Measurements from ENCODE around the gene MARK4. TPM values are rescaled to one million over a fixed set of nuclear protein-coding genes. Genes with fewer than 3 reads are reported as not detected.

MARK4 gene
- total and polyA plus RNA-seq, 8 donors: 8.8 to 120 (median 18.4) TPM

DNA sequence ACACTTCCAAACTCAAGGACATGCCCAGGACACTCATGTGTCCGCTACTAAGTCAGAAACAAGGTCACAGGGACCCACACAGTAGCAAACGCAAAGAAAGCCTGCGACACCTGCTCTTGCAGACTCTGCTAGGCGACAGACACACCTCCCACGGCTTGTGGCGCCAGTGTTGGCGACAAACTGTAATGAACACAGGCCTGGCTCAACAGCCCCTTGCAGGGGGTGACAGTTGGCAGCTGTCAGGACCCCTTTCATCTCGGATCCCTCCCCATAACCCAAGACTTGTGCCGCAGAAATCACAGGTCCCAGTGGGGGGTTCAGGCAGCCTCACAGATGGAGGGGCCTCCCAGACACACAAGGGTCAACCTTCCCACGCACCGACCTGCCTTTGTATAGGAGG is 71.2 kb downstream of the MARK4 start:
- H3K36me3 ChIP-seq: no peaks in the 10 kb centered on the region
- peaks cover 9 to 28% (median 20%) of the 10 kb centered on the region in 4 donors for H3K4me1 ChIP-seq
- peak overlapping the region in 3 of 5 donors; percentile 40 to 68 (median 52) for H3K27ac ChIP-seq
- intact Hi-C loops (cut with DNase I; ENCODE audit: low total_unique reads): no loop called here
- 37 to 49% (median 38%) methylated on average over 9 to 11 of the region's 11 CpGs for WGBS, 5 donors
- TF ChIP-seq, protein P1, sequence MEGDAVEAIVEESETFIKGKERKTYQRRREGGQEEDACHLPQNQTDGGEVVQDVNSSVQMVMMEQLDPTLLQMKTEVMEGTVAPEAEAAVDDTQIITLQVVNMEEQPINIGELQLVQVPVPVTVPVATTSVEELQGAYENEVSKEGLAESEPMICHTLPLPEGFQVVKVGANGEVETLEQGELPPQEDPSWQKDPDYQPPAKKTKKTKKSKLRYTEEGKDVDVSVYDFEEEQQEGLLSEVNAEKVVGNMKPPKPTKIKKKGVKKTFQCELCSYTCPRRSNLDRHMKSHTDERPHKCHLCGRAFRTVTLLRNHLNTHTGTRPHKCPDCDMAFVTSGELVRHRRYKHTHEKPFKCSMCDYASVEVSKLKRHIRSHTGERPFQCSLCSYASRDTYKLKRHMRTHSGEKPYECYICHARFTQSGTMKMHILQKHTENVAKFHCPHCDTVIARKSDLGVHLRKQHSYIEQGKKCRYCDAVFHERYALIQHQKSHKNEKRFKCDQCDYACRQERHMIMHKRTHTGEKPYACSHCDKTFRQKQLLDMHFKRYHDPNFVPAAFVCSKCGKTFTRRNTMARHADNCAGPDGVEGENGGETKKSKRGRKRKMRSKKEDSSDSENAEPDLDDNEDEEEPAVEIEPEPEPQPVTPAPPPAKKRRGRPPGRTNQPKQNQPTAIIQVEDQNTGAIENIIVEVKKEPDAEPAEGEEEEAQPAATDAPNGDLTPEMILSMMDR (IDR thresholded peaks at IDR 0.05): no peak
- TF ChIP-seq POLR2AphosphoS5 (IDR thresholded peaks at IDR 0.05): no peak
- no peak for TF ChIP-seq EP300 (IDR thresholded peaks at IDR 0.05)
- TF ChIP-seq POLR2A (IDR thresholded peaks at IDR 0.05): no peak
- no peak overlapping the region for H3K4me3 ChIP-seq
- H3K9me3 ChIP-seq: no peaks in the 10 kb centered on the region
- H3K27me3 ChIP-seq: peaks cover 0 to 60% (median 25%) of the 10 kb centered on the region in 3 donors
- DNase-seq: peak in 1 of 2 donors; percentile 69

DNA sequence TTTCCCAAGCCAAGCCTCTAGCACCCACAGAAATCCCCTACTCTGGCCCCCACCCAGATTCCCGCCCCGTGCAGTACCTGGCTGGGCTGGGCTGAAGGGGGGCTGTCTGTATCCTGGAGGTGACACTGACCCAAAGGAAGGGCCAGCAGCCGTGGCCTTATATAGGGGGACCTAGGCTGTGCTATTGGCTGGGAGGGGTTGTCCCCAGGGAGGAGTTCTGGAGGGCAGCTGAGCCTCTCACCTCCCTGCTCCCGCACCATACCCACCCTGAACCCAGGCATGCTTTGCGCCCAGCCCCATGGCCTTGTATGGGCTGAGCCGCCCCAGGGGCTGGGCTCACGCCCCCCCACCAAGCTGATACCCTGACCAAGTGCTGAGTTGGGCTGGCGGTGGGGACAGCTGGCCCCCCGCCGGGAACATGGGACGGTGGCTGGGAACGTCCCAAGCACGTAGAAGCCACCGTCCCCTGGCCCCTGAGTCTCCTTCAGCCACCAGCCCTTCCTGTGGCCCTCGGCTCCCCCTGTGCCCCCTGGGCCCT is 71.7 kb downstream of the MARK4 start, which contains the start of gene CKM:
Gene CKM (minus strand): TSS at position 132 of the 538 bp plus-strand sequence. CDS start 3,162 bp downstream, outside the sequence.
- peak within 1 kb of the TSS in 3 of 5 donors; percentile 40 to 68 (median 52) for H3K27ac ChIP-seq
- H3K36me3 ChIP-seq: no peaks in the 10 kb centered on the region
- peak in 1 of 2 donors; percentile 40 for DNase-seq
- 41 to 53% (median 48%) methylated on average over 11 to 15 of the region's 15 CpGs for WGBS, 5 donors
- no peak for TF ChIP-seq POLR2A (IDR thresholded peaks at IDR 0.05)
- no peak for TF ChIP-seq EP300 (IDR thresholded peaks at IDR 0.05)
- no peak for TF ChIP-seq POLR2AphosphoS5 (IDR thresholded peaks at IDR 0.05)
- TF ChIP-seq, protein P1 (IDR thresholded peaks at IDR 0.05): no peak
- peak within 1 kb of the TSS; percentile 16 to 39 (median 32) for H3K4me3 ChIP-seq
- H3K4me1 ChIP-seq: peaks cover 9 to 28% (median 20%) of the 10 kb centered on the region in 4 donors
- H3K27me3 ChIP-seq: peaks cover 0 to 55% (median 25%) of the 10 kb centered on the region in 3 donors
- no peaks in the 10 kb centered on the region for H3K9me3 ChIP-seq
- intact Hi-C loops (cut with DNase I; ENCODE audit: low total_unique reads): no loop called here

DNA sequence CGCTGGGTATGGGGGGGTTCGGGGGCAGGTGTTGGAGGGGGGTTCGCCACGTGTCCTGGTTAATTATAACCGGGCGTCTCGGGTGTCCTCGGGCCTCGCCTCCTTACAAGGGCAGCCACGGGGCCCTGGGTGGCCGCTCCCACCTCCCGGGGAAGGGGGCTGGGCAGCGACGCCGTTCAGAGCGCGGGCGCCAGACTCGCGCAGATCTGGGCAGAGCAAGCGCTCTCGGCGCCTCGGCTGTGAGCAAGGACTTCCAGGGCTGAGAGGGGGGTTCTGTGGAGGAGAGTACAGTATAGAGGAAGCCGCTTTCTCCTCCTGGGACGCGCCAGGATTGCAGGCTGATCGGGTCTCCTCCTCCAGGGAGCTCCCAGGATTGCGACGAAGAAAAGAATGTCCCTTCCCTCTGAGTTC is 72.6 kb downstream of the MARK4 start:
- WGBS, 5 donors: 2 to 8% (median 3%) methylated on average over 6 to 30 of the region's 30 CpGs
- TF ChIP-seq, protein P1 (IDR thresholded peaks at IDR 0.05): no peak
- TF ChIP-seq POLR2A (IDR thresholded peaks at IDR 0.05): no peak
- no peak for TF ChIP-seq EP300 (IDR thresholded peaks at IDR 0.05)
- no peak for TF ChIP-seq POLR2AphosphoS5 (IDR thresholded peaks at IDR 0.05)
- Histone ChIP-seq H3K27me3 (peaks cover 0 to 46% (median 25%) of the 10 kb centered on the region in 3 donors), H3K4me3 (peak overlapping the region; percentile 16 to 39 (median 32)), H3K9me3 (no peaks in the 10 kb centered on the region), H3K27ac (peak overlapping the region in 3 of 5 donors; percentile 40 to 68 (median 52)), H3K36me3 (no peaks in the 10 kb centered on the region), H3K4me1 (peaks cover 9 to 28% (median 20%) of the 10 kb centered on the region in 4 donors)
- DNase-seq: peak; percentile 28 to 82
- intact Hi-C loops (cut with DNase I; ENCODE audit: low total_unique reads): no loop called here

DNA sequence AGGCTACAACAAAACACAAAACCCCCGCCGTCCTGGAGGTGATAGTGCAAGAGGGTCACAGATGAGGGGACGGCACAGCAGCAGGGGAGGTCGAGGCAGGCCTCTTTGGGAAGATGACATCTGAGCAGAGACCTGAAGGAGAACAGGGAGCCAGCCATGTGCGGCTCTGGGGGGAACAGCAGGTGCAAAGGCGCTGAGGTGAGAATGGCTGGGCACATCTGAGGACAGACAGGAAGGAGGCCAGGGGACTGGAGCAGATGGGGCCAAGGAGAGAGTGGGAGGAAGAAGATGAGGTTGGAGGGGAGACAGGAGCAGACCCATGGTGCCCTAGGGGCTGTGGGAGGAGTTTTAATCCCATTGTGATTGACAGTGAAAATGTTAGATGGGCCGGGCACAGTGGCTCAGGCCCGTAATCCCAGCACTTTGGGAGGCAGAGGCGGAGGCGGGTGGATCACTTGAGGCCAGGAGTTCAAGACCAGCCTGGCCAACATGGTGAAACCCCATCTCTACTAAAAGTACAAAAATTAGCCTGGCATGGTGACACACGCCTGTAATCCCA is 73.4 kb downstream of the MARK4 start:
- H3K36me3 ChIP-seq: no peaks in the 10 kb centered on the region
- H3K27me3 ChIP-seq: peaks cover 0 to 38% (median 25%) of the 10 kb centered on the region in 3 donors
- H3K4me1 ChIP-seq: peaks cover 9 to 28% (median 20%) of the 10 kb centered on the region in 4 donors
- no peak for DNase-seq
- intact Hi-C loops (cut with DNase I; ENCODE audit: low total_unique reads): no loop called here
- 59 to 76% (median 65%) methylated on average over 11 of the region's 11 CpGs for WGBS, 5 donors
- no peak for TF ChIP-seq EP300 (IDR thresholded peaks at IDR 0.05)
- TF ChIP-seq, protein P1 (IDR thresholded peaks at IDR 0.05): no peak
- TF ChIP-seq POLR2A (IDR thresholded peaks at IDR 0.05): no peak
- no peak for TF ChIP-seq POLR2AphosphoS5 (IDR thresholded peaks at IDR 0.05)
- H3K9me3 ChIP-seq: no peaks in the 10 kb centered on the region
- peak overlapping the region in 1 of 4 donors; percentile 37 for H3K4me3 ChIP-seq
- peak overlapping the region in 1 of 5 donors; percentile 68 for H3K27ac ChIP-seq
